ENCODE results near the gene DSP.

DSP gene

GRCh38 chr6:7541175-7542064 is at the start of gene DSP:
Gene DSP (plus strand): TSS chr6:7541671. CDS start chr6:7541916, 245 bp downstream.
- peak; percentile 37 for DNase-seq

GRCh38 chr6:7493866-7494265 is 47.6 kb upstream of the DSP start:
- DNase-seq: no peak

- no peak for DNase-seq
These were observed 46.8 kb upstream of the DSP start for GRCh38 chr6:7494638-7495037.

GRCh38 chr6:7496266-7496875 is 45.1 kb upstream of the DSP start:
- DNase-seq: no peak

- no peak for DNase-seq
These were observed 40.7 kb upstream of the DSP start for GRCh38 chr6:7500752-7501282.

- DNase-seq: no peak
These were observed 38.7 kb upstream of the DSP start for GRCh38 chr6:7502743-7503142.

GRCh38 chr6:7504041-7504440 is 37.4 kb upstream of the DSP start:
- DNase-seq: no peak

GRCh38 chr6:7505189-7505699 is 36.2 kb upstream of the DSP start:
- DNase-seq: no peak

- no peak for DNase-seq
These were observed 33.9 kb upstream of the DSP start for GRCh38 chr6:7507600-7507999.

- no peak for DNase-seq
These were observed 29.2 kb upstream of the DSP start for GRCh38 chr6:7512320-7512719.

- DNase-seq: no peak
These were observed 27.9 kb upstream of the DSP start for GRCh38 chr6:7513529-7513928.

GRCh38 chr6:7515363-7515762 is 26.1 kb upstream of the DSP start:
- no peak for DNase-seq

GRCh38 chr6:7518877-7519276 is 22.6 kb upstream of the DSP start:
- no peak for DNase-seq

GRCh38 chr6:7522873-7523272 is 18.6 kb upstream of the DSP start:
- DNase-seq: no peak

GRCh38 chr6:7523922-7524321 is 17.5 kb upstream of the DSP start:
- DNase-seq: no peak

GRCh38 chr6:7526755-7527154 is 14.7 kb upstream of the DSP start:
- no peak for DNase-seq

GRCh38 chr6:7528565-7528964 is 12.9 kb upstream of the DSP start:
- DNase-seq: no peak

- DNase-seq: no peak
These were observed 12.3 kb upstream of the DSP start for GRCh38 chr6:7529141-7529540.

GRCh38 chr6:7532232-7532631 is 9.2 kb upstream of the DSP start:
- no peak for DNase-seq

GRCh38 chr6:7532821-7533220 is 8.7 kb upstream of the DSP start:
- no peak for DNase-seq

- no peak for DNase-seq
These were observed 7.3 kb upstream of the DSP start for GRCh38 chr6:7534192-7534591.

GRCh38 chr6:7535498-7535897 is 6.0 kb upstream of the DSP start:
- DNase-seq: no peak

- no peak for DNase-seq
These were observed 3.8 kb upstream of the DSP start for GRCh38 chr6:7537565-7538174.

GRCh38 chr6:7538484-7538883 is 3.0 kb upstream of the DSP start:
- no peak for DNase-seq

Data from right hindlimb (tissue), 1 donor.